CD4-positive, alpha-beta T cell treated with Interleukin-12 subunit alpha and Interleukin-12 subunit beta, for 1 hour (primary cell): ENCODE data around the gene THBD.

Experiments used
- DNase-seq: peaks from one replicate; pipeline ENCODE4 v3.0.0-alpha.2; 2020

Gene THBD

DNA sequence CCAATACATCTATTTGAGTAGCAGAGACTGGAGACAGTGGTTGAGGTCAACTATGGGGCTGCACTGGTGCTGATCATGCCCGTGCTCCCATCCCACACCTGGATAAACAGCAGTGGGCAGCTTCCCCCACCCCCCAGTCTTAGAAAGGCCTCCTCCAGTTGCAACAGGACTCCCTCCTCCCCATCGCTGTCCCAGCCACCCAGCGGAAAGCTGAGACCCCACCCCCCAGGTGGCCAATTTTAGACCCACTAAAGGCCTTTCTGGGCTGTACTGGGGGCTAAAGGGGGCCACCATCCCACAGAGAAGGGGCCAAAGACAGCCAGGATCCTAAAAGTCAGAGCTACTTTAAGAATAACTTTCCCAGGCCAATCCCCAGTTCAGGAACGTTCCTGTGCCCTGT, 15.6 kb downstream of the THBD start:
- no peak for DNase-seq

GRCh38 chr20:23032750-23033078, 16.8 kb downstream of the THBD start:
- DNase-seq = no peak

GRCh38 chr20:23032056-23032749, 17.3 kb downstream of the THBD start:
- DNase-seq = no peak

GRCh38 chr20:23031346-23031745, 18.1 kb downstream of the THBD start:
- DNase-seq = no peak

- DNase-seq = no peak
Measured at GRCh38 chr20:23029324-23029723, 20.1 kb downstream of the THBD start.

- DNase-seq = no peak
Measured at GRCh38 chr20:23028392-23028791, 21.1 kb downstream of the THBD start.

- no peak for DNase-seq
Measured at GRCh38 chr20:23027721-23028120, 21.8 kb downstream of the THBD start.

- peak; percentile 8 for DNase-seq
Measured at GRCh38 chr20:23025503-23025902, 24.0 kb downstream of the THBD start.

DNA sequence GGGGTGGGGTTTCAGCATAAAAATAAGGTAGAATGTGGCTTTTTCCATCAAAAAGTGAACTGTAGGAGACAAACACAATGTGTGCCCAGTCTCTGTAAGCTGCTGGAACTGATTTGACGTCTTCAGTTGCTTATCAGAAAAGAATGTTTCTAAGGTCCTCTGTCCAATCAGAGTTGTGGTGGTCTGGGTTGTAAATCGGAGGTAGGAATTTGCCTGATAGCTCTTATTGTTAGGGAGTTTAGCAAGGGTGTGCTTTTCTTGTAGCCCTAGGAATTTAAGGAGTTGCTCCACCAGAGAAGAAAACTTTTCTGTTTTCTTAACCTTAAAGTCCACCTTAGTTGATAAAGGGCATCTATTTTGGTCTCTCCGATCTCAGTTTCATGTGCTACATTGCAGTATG, 24.8 kb downstream of the THBD start:
- DNase-seq = no peak

- DNase-seq = no peak
Measured at GRCh38 chr20:23023621-23024177, 25.8 kb downstream of the THBD start.

DNA sequence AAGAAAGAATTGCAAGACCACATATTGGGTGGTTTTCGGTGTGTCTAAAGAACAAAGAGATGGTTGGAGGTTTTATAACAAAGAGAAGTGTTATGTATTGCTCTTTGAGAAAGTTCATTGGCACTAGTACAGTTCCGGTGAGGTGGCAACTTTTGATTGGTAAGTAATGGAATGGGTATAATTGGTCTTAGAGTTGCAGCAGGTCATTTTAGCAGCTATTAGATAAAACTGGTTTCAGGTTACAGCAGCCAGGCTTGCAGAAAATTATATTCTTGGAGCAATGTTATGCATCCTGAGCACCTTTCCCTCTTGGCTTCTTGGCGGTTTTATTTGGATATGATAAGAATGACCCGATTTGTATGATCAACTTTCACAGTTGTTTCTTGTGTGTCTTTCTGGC, 26.6 kb downstream of the THBD start:
- DNase-seq = no peak

GRCh38 chr20:23021951-23022350, 27.5 kb downstream of the THBD start:
- no peak for DNase-seq

DNA sequence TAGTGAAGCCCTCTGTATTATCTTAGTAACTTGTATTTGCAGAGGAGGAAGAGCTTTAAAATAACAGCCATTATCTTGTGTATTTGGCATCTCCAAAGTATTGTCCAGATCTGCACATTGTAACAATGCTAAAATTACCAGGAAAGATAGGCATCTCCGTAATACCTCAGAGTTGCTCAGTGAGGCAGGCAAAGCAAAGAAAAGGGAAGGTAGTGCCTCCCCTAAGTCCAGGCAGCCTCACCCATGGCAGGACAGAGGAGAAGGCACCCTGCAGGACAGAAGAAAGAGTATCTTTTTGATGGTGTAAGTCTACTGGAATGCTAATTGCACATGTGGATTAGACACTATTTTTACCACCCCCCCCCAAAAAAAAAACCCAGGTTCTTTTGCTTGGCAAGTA, 27.9 kb downstream of the THBD start:
- no peak for DNase-seq

GRCh38 chr20:23020230-23021018, 29.0 kb downstream of the THBD start:
- no peak for DNase-seq

DNA sequence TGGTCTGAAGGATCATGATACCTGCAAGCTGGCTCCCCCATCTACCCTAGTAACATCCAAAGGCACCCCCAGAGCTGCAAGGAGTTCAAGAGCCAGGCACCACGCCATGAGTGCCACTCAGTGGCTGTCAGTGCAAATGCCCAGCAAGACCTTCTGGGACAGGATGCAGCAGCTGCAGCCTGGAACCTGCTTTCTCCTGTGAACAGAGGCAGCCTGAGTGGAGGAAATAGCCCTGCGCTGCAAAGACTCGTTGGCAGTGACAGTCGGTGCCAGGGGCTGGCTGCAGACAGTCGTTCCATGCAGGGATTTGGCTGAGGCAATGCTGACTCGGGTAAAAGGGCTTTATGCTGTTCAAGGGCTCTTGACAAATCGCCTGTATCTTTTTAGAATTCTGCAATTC, 30.1 kb downstream of the THBD start:
- no peak for DNase-seq

- no peak for DNase-seq
Measured at GRCh38 chr20:23018941-23019340, 30.5 kb downstream of the THBD start.

GRCh38 chr20:23018432-23018831, 31.0 kb downstream of the THBD start:
- DNase-seq = no peak

GRCh38 chr20:23017516-23017915, 32.0 kb downstream of the THBD start:
- no peak for DNase-seq

DNA sequence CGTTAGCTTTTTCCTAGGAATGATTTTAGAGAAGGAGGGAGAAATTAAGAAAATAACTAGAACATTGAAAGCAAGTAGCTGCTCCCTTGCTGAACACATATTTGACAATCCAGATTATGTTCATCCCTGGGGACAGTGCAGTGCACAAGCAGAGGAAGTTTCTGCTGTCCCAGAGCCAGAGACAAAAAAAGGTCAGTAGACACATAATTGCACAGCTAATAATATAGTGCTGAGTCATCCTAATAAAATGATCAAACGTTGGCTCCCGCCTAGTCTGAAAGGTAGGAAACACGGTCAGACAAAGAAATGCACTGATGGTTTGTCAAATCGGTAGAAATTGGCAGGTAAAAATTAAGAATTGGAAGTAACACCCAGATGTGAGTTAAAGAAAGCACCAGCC, 36.0 kb downstream of the THBD start:
- no peak for DNase-seq

- no peak for DNase-seq
Measured at GRCh38 chr20:23011008-23011721, 38.3 kb downstream of the THBD start.

DNA sequence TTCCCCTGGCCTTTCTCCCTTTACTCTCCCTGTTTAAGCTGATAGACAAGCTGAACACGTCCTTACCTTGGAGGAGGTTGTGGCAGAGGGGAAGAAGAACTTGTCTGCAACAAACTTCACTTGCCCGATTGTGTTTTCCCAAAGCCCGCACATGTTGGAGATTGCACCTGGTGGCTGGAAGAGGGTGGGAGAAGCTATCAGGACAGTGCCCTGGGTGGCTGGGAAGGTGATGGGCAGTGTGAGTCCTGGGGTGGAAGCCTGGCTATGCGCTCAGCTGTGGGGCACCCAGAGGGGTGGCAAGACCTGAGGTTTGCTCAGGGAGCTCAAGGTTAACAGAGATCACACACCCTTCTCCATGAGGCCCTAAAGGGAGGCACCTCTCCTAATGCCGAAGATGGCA, 39.4 kb downstream of the THBD start:
- DNase-seq = no peak

- DNase-seq = no peak
Measured at GRCh38 chr20:23009636-23010035, 39.8 kb downstream of the THBD start.

DNA sequence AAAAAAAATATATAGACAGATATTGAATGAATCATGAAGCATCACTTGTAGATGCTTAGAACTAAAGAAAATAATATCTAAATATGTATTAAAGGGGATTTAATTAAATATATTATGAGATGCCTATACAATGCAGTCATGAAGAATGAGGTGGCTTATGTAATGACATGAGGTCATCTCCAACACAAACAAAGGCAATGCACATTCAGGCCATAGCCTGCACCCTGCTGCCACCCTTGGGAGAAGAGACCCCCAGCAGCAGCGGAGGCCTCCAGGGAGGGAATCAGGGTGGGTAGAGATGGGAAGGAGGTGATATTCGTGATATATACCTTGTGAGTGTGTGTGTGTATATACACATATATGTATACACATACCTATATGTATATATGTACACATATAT, 40.8 kb downstream of the THBD start:
- no peak for DNase-seq
